Body of pancreas (tissue), 4 donors: ENCODE results near the gene PRXL2A.

Experiments
- CTCF ChIP-seq, 7 experiments: fragments of 450-650 bp in 4 of 7; fragments of 200-600 bp in 3 of 7; sonication (generic) in 3 of 7; IDR thresholded peaks; one replicate each; pipeline ENCODE4 v1.5.1; 2016 to 2019; ENCODE audit warnings: antibody characterized with exemption in 7 of 7
- POLR2A ChIP-seq, 3 donors: fragments of 450-650 bp; IDR thresholded peaks; one replicate each; pipeline ENCODE4 v1.6.1; 2016; ENCODE audit warnings: antibody characterized with exemption in 3 of 3, mild to moderate bottlenecking in 2 of 3

- no peak for TF ChIP-seq CTCF (IDR thresholded peaks at IDR 0.05)
- TF ChIP-seq POLR2A (IDR thresholded peaks at IDR 0.05), result no peak
These were observed 24.8 kb downstream of the PRXL2A start for GRCh38 chr10:80433134-80433533.
